Hepatocyte (in vitro differentiated cells): ENCODE data around the gene CDKL2.

Experiments used
- CTCF ChIP-seq: fragments of 200-600 bp; sonication (generic); IDR thresholded peaks from 2 replicates; pipeline ENCODE4 v1.5.1; 2016; ENCODE audit warnings: antibody characterized with exemption, mild to moderate bottlenecking; ENCODE audit not compliant: poor library complexity
- EZH2 ChIP-seq: fragments of 200-600 bp; sonication (generic); IDR thresholded peaks from 2 replicates; pipeline ENCODE4 v1.6.1; 2016; ENCODE audit warnings: antibody characterized with exemption, mild to moderate bottlenecking, borderline replicate concordance
- EZH2phosphoT487 ChIP-seq: fragments of 200-600 bp; sonication (generic); IDR thresholded peaks from one replicate; pipeline ENCODE4 v1.6.1; 2018; ENCODE audit warnings: antibody characterized with exemption, mild to moderate bottlenecking, low read depth, moderate library complexity; ENCODE audit not compliant: unreplicated experiment, severe bottlenecking

DNA sequence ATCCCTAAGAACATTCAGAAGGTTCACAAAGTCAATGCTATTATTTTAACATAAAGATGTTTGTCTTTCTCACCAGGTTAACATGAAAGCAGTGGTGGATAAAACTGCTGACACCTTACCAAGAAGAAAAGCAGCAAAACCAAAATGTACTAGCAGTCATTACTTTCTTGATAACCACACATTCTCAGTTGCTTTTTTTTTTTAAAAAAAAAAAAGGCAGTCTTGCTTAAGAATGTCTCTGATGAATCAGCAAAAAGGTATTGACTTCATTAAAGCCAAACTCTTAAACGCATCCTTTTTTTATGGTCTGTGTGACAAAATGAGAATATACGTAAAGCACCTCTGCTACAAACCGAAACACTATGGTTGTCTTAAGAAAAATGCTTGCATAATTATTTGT is 31.9 kb downstream of the CDKL2 start:
- no peak for TF ChIP-seq CTCF
- no peak for TF ChIP-seq EZH2phosphoT487
- no peak for TF ChIP-seq EZH2
